Measurements from ENCODE around the gene PLPPR1.

DNA sequence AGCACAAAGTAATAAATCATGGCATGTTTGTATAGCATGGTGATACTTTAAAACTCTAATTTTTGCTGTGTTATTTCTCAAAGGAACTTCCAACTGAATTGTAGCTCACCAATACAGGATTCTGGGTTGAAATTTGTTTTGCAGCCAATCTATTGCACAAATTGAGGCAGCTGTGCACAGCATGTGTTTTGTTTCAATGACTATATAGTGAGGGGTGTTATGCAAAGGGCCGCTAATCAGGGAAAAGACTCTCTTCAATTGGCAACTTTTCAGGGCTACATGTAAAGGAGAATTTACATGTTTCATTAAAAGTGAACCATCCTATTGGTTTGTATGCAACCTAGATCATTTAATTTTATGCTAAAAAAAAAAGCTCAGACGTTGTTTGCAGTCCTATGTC, 44.6 kb downstream of the PLPPR1 start:
- TF ChIP-seq, protein P1, sequence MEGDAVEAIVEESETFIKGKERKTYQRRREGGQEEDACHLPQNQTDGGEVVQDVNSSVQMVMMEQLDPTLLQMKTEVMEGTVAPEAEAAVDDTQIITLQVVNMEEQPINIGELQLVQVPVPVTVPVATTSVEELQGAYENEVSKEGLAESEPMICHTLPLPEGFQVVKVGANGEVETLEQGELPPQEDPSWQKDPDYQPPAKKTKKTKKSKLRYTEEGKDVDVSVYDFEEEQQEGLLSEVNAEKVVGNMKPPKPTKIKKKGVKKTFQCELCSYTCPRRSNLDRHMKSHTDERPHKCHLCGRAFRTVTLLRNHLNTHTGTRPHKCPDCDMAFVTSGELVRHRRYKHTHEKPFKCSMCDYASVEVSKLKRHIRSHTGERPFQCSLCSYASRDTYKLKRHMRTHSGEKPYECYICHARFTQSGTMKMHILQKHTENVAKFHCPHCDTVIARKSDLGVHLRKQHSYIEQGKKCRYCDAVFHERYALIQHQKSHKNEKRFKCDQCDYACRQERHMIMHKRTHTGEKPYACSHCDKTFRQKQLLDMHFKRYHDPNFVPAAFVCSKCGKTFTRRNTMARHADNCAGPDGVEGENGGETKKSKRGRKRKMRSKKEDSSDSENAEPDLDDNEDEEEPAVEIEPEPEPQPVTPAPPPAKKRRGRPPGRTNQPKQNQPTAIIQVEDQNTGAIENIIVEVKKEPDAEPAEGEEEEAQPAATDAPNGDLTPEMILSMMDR (conservative IDR thresholded peaks at IDR 0.05; ENCODE audit: low read length) = no peak
- no peak for TF ChIP-seq EZH2phosphoT487 (IDR thresholded peaks at IDR 0.05; ENCODE audit: borderline replicate concordance)

All from Loucy (cell line).